ENCODE measurements around the gene AKT1.
A peak's percentile ranks its signal among the peaks of the same experiment; 100 is the strongest.
"Not testable (repeated sequence)": the region's sequence is repeated elsewhere in the genome, so short reads cannot be mapped to it uniquely, and the experiment has no call there.

Gene AKT1

DNA sequence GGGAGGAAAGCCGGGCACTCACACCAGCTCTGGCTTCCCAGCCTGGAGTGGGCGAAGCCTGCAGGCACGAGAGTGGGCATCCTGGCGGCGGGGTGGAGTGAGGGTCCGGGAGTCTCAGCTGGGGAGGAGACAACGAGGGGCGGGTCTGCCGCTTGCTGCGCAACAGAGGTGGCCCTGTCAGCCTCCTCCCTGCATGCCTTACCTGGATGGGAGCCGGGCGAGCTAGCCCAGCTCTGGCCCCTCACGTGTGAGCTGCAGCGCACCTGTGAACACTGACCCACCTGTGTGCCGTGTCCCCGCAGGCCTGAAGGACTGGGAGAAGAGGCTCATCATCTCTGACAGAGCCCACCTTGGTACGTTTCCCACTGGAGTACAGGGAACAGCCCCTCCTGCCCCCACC lies 56.5 kb downstream of the AKT1 start:
- no peak for DNase-seq (ENCODE audit: low read depth, low spot score)

DNA sequence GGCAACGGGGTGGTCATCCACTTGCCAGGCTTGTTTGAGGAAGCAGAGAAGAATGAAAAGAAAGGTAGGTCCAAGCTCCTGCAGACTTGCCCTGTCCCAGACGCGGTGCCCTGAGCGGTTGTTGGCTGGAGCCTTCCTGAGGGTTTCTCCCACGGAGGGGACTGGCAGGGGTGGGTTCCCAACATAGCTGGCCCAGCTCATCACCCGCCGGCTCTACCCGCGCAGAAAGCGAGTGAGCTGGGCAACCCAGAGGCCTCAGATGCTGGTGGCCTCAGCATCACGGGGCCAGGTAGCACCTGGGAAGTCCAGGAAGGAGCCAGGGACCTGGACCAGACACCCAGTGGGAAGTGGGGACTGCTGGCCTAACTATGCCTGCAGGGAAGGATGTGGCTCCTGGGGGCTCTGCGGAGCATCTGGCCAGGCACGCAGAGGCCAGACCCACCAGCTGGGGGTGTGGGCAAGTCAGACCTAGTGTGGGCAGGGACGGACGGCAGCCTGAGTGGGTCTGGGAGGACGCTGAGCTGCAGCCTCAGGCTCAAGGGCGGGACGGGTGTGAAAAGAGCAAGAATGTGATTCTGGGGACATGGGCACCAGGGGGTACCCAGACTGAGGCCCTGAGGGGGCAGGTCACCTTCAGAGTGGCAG lies 57.1 kb downstream of the AKT1 start:
- DNase-seq (ENCODE audit: low read depth, low spot score): no peak

DNA sequence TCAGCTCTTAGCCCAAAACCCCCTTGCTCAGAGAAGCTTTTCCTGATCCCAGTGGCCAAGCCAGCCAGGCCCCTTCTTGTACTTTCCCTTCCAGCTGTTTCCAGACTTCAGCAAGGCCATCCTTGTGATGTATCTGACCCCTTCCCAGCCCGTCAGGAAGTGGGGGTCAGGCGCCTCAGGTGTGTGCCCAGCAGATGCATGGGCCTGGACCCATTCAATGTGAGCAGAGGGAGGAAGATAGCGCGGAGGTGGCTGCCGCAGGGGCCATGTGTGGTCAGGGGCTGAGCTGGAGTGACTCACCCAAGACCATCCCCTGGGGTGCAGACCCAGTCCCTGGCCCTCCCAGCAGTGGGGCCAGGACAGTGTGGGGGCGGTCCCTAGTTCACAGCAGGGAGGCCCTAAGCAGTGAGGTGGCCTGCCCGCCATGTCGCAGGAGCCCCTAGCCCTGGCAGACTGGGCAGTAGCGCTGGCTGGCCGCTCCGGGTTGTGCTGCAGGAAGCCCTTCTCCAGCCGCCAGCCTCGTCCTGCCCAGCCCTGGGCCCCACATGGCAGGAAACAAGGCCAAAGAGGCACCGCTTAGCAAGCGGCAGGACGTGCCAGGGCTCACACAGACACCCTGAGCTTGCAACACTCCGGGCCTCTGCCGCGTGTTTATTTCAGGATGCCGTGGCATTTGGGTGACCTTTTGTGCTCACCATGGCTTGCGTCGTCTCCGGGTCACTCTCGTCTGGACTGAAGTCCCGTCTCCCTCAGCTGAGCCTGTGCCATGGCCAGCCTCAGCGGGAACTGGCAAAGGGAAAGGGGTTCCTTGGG lies 59.5 kb downstream of the AKT1 start:
- DNase-seq (ENCODE audit: low read depth, low spot score): peak; percentile 23

DNA sequence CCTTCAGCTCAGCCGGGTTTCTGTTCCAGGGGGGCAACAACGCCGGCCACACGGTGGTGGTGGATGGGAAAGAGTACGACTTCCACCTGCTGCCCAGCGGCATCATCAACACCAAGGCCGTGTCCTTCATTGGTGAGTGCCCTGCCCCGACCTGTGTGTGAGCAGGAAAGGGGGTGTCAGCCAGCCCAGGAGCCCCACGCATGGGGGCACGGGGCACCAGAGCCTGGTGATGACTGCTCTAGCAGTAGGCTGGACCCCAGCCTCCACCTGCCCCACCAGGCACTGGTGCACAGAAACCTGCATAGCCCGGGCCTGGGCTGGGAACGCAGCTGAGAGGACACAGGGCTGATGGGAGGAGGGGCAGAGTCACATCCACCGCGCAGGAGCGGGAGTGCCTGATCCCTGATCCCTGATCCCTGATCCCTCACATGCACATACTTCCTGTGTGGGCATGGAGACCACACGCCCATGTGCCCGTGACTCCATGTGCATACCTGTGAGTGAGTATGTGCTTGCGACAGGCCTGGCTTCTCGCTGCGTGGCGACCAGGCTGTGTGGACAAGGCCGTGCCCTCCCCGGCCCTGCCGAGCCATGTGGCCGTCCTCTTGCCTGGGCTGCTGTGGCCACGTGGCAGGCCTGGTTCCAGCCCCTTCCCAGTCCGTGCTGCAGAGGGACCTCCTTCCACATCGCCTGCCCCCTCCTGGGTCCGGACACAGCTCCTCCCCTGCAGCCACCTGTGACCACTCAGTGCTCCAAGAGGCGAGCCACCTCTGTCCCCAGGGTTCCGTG lies 60.4 kb downstream of the AKT1 start:
- DNase-seq (ENCODE audit: low read depth, low spot score): no peak

DNA sequence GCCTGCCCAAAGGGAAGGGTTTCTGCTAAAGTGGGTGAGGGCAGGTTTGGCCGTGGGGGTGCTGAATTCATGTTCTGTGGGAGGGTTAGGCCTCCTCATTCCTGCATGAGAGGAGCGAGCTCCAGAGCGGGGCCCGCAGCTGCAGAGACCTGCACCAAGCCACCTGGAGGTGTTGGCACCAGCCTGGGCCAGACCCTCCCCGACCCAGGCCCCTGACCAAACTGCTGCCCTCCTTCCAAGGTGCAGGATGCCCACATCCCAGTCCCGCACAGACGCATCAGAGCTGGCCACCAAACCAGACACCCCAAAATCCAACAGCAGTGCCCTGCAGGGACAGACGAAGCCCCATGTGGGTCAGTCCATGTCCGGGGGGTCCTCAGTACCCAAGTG lies 61.0 kb downstream of the AKT1 start:
- no peak for DNase-seq (ENCODE audit: low read depth, low spot score)

DNA sequence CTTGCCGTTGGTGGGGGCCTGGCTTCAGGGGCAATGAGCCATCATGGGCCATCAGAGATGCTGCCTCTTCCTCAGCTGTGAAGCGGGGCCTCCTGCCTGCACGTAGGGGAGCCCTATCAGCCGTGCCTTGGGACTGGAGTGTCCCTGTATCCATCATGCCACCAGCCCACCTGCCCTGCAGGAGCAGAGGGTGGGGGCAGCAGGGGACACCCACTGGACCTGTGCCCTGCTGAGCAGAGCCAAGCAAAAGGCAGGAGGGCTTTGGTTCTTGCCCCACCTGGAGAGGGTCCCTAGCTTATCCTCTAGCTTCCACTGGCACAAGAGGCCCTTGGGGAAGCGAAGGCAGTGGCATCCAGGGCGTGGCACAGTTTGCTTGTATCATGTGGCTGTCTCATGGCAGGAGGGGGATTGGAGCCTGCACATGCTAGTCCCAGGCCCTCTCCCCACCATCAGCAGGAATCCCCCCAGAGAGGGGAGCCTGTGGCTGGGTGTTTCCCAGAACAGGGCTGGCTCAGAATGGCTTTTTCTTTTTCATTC lies 61.4 kb downstream of the AKT1 start:
- DNase-seq (ENCODE audit: low read depth, low spot score): no peak

DNA sequence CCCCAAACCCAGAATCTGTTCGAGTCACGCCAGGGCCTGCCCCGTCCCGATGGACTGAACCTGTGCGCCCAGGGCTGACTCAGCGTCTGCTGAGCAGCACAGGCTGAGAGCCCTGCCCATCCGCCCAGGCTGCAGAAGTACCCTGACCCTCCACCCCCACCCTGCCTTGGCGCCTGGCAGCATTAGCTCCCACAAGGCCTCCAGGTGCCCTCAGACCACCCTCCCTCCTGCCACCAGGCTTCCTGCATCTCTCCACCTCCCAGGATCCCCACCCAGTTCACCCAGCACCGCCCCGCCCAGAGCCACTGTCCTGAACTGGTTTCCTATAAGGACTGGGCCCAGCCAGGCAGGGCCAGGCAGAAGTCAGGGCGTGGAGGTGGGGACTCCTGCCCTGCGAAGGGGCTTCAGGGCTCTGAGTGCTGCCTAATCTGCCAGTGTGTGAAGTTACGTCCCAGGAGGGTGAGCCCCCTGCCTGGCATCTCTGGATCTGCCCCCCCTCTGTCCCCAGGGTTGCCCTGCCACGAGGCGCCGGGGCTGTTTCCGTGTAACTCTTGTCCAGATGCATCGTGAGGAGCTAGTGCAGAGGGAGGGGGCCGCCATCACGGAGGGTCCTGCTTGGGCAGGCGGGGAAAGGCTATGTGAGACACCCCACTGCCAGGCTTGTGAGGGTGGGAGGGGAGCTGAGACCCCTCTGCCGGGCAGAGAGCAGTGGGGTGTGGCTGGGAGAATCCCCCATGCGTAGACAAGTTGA lies 62.4 kb downstream of the AKT1 start:
- DNase-seq (ENCODE audit: low read depth, low spot score): no peak

DNA sequence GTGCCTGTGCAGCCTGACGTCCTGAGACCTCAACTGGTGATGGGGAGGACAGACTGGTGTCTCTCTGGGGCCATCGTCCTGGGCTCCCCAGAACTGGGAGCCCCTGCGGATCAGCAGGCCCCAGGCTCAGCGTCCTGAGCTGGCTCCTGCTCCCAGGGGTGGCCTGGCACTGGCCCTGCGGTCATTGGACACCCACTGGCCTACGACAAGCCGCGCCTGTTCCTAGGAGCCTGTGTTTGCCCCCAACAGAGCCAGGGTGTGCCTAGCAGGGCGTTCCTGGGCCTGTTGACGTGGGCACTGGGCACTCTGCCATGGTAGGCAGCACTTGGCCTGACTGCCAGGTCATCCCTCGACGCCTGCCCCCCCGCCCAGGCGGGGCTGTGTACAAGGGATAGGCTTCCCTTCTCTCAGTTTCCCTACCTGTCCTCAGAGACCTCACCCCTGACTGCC lies 63.2 kb downstream of the AKT1 start:
- DNase-seq (ENCODE audit: low read depth, low spot score): no peak

DNA sequence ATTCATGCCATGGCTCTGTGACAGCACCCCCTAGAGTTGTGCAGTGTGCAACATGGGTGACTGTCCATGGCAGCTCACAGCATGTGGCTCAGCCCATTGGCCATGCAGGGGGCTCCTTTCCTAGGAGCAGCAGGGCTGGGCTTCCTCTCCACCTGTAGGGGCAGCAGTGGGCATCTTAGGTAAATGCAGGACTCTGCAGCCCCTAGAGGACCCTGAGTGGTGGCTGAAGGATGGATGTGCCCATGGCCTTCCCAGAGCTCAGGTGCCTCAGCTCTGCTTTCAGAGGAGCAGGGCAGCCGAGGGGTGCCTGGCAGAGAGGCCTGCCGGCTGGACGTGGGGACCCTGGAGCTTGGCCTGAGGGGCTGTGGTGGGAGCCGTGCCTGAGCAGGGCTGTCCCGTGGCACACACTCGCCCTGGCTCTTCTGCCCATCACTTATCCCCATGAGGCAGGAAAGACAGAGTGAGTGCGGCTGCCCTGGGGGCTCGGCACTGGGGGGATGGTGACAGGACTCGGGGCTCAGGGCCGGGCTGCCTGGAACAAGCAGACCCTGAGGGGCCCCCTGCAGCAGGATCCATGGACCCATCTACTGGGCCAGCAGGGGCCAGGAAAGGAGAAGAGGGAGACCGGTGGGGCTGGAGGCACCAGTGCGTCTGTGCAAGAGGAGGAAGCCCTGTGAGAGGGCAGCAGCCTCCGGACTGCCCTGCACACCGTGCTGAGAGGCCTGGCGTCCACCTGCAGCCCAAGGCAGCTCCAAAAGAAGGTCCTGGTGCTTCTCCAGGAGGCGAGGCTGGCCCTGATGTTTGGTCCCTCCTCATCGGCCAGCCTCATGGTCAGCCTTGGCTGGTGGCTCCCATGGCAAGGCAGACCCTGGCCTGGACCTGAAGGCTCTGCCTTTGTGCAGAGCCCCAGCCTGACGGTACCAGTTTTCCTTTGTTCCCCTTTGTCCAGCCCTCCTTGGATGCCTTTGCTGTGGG lies 63.9 kb downstream of the AKT1 start:
- DNase-seq (ENCODE audit: low read depth, low spot score): peak; percentile 55

DNA sequence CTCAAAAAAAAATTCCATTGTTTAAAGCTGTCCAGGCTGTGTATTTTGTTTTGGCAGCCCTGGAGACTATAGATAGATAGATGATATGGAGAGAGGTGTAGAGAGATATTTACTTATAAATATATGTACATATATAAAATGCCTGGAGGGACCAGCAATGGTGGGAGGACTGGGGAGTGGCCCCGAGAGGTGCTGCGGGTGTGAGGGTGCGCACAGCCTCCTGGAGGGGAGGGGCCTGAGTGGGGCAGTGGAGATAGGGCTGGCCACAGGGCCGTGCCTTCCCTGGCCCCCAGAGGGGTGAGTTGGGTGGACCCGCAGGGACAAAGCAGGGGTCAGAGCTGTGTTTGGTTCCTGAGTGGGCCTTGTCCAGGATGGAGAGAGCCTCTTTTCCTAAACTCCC lies 65.1 kb downstream of the AKT1 start:
- no peak for DNase-seq (ENCODE audit: low read depth, low spot score)

DNA sequence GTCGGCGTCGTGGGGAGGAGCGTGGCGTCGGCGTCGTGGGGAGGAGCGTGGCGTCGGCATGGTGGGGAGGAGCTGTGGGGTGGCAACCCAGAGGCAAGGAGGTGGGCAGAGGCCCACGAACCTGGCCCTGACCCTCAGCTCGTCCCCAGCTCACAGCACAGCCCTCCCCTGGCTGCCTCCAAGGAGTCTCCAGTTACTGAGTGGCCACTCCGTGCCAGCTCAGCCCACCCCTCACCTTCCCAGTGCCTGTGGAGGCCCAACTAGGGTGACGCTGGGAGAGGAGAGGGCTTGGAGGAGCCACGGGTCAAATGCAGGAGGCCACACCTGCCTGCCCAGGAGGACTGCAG lies 65.7 kb downstream of the AKT1 start:
- no peak for DNase-seq (ENCODE audit: low read depth, low spot score)

DNA sequence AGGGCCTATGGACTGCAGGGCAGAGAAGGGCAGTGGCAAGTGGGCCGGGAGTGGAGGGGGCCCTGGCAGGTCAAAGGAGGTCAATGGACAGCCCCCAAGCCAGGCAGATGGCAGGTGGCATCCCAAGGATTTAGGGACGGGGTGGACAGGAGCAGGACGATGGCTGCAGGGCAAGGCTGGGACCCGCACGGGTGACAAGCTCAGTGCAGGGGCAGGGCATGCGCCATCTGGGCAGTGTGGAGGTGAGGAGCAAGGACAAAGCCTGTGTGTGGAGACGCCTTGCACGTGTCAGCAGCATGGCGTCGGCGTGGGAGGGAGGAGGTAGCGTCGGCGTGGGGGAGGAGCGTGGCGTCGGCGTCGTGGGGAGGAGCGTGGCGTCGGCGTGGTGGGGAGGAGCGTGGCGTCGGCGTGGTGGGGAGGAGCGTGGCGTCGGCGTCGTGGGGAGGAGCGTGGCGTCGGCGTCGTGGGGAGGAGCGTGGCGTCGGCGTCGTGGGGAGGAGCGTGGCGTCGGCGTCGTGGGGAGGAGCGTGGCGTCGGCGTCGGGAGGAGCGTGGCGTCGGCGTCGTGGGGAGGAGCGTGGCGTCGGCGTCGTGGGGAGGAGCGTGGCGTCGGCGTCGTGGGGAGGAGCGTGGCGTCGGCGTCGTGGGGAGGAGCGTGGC lies 66.2 kb downstream of the AKT1 start:
- DNase-seq (ENCODE audit: low read depth, low spot score): not testable (repeated sequence)

DNA sequence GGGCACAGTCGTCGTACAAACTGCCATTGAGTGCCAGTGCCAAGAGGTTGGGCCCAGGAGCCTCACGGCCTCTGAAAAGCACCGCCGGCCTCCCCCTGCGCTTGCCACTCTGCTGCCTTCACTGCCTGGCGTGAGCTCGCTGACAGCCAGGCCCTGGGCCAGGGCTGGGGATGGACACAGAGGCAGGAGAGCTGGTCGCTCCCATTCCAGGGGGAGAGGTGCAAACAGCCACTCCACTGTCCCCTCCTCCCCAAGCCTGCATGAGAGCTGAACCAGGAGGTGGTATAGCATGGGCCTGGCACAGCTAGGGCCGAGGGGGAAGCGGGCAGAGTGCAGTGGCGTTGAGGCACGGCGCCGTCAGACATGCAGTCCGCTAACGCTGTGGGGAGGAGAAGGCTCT lies 66.9 kb downstream of the AKT1 start:
- DNase-seq (ENCODE audit: low read depth, low spot score): no peak

DNA sequence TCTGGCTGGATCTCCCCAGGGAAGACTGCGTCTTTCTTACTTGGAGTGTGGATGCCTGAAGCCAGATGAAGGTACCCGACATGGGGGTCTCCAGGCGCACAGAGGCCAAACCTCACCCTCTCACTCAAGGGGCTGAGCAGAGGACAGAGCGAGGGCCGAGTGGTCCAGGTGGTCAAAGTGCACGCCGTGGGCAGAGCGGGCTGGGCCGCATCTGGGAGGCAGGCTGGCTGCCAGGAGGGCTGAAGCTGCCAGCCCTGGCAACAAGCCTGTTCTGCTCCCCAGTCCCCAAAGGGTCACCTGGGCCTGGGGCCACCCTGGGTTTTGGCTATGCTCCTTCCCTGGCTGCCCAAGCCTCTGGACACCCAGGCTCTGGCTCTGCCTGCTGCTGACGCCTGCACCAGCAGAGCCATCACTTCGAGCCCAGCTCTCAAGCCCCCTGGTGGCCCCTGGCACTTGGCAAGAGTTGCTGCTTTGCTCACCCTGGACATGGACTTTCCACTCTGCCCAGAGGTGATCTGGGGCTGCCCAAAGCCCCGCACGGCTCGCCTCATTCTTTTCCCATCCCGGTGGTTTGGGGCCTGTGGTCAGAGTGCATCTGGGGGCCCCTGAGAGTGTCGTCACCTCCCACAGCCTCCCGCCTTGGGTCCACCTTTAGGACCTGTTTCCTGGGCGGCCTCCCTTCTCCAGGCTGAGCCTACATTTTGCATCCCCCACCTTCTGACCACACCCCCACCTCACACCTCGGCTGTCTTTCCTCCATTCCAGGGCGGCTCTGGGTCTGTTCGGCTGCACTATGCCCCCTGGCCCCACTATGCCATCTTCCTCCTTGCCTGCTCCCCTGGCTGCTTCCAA lies 68.7 kb downstream of the AKT1 start:
- DNase-seq (ENCODE audit: low read depth, low spot score): no peak

DNA sequence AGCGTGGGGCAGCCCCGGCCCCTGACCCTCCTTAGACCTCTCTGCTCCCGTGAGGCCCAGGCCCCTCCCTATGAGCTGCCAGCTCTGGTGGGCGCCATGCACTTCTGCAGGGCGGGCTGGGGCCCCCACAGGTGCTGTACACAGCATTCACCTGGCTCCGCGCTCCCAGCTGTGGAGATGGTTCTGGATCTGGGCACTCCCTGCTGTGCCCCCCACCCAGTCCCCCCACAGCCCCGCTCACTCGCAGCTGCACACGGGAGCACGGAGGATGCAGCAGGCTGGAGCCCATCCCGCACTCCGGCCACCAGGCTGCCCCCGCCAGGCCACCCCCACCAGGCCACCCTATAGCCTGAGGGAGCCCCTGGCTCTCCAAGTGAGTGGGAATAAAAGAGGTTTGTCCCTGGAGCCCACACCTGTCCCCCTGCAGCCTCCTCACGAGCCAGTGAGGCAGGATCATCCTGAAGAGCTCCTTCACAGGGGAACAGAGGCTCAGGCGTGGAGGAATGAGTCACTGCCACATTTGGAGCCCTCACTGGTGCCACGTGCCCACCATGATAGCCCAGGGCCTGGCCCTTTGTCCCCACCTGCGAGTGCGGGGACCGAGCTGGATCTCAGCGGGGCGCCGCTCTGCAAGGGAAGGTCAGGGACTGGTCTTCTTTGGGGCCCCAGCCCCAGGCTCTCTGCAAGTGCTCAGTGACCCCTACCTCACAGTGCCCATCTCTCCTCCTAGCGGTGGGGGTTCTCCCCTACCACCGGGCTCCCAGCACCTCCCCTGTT lies 69.6 kb downstream of the AKT1 start:
- no peak for DNase-seq (ENCODE audit: low read depth, low spot score)

DNA sequence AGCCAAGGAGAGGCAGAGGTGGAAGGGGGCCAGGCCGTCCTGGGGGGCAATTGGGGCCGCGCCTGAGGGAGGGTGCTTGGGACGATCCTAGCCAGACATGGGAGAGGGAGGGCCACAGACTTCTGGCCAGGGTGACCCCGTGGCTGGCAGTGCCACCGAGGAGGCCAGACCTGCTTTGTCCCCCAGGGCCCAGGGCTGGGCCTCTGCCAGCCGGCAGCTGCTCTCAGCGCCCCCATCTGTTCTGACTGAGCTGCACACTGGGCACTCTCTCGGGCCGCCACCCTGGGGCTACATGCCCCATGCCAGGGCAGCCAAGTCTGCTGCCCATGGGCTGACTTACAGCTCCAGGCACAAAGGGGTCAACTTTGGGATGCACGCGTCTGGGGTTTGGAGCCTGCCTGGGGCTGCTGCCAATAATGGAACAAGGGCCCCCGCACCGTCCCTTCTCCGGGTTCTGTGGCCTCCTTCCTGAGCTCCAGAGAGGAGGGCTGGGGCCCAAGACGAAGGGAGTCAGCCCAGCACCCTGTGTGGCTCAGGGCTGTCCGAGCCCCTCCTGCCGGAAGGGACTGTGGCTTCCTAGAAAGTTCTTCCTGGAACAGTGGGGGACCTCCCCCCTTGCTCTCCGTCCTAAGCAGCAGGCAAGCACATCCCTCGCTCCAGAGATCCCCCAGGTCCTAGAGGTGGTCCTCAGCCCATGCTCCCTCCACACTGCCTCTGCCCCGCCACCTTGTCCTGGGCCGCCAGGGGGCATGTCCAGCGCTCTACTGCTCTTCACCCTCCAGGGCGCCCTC lies 70.4 kb downstream of the AKT1 start:
- DNase-seq (ENCODE audit: low read depth, low spot score): peak; percentile 68

DNA sequence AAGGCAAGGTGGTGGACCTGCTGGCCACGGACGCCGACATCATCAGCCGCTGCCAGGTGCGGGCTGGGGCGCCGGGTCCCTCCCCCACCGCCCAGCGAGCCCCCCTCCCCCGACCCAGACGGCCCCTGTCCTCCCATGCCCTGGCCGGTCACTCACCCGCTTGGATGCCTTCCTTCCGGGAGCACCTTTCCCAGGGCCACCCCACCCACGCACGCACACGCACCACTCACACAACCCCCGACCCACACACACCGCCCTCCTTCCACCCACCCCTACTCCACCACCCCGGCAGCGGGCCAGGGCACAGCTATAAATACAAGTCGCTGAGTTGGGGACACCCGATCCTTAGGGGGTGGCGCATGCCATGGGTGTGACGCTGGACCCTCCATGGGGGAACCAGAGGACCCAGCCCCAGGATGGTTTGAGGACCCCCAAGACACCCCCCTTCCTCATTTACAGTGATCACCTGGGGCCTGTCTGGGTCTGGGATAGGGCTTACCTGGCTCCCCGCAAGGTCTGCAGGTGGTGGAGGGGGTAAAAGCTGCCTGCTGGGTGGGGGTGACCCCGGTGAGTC lies 71.1 kb downstream of the AKT1 start:
- DNase-seq (ENCODE audit: low read depth, low spot score): no peak
